Activated T-cell treated with anti-CD3 and anti-CD28 coated beads, Interleukin-2, amount 50 U/mL, for 4 hours (primary cell): ENCODE measurements around the gene PPP1R1C. TPM values are rescaled to one million over a fixed set of nuclear protein-coding genes. Genes with fewer than 3 reads are reported as not detected.

Source experiments
- ATAC-seq, 2 donors: fragments of 200-7000 bp; cut with Tn5 transposase; one replicate each; pipeline ENCODE4 v1.10.0; 2021
- DNase-seq: peaks from one replicate; pipeline ENCODE4 v3.0.0-alpha.2; 2020
- H3K27me3 Mint-ChIP-seq: one replicate; pipeline ENCODE4 v1.8.0; 2021; ENCODE audit warnings: low read depth, mixed read lengths
- H3K36me3 Mint-ChIP-seq: one replicate; pipeline ENCODE4 v1.8.0; 2022; ENCODE audit warnings: mixed read lengths; ENCODE audit not compliant: insufficient read depth
- H3K4me1 Mint-ChIP-seq: one replicate; pipeline ENCODE4 v1.8.0; 2021; ENCODE audit warnings: low read depth, mixed read lengths
- H3K4me3 Mint-ChIP-seq: one replicate; pipeline ENCODE4 v1.8.0; 2021; ENCODE audit warnings: mild to moderate bottlenecking, moderate library complexity, mixed read lengths
- H3K9me3 Mint-ChIP-seq: one replicate; pipeline ENCODE4 v1.8.0; 2021; ENCODE audit warnings: mixed read lengths
- total RNA-seq, 3 donors: library from RNA; stranded (reverse); gene quantifications; one replicate each; pipeline ENCODE4 v1.2.1, GENCODE V29; 2021

PPP1R1C gene
- total RNA-seq, 3 donors from 2014 or later, result not detected

DNA sequence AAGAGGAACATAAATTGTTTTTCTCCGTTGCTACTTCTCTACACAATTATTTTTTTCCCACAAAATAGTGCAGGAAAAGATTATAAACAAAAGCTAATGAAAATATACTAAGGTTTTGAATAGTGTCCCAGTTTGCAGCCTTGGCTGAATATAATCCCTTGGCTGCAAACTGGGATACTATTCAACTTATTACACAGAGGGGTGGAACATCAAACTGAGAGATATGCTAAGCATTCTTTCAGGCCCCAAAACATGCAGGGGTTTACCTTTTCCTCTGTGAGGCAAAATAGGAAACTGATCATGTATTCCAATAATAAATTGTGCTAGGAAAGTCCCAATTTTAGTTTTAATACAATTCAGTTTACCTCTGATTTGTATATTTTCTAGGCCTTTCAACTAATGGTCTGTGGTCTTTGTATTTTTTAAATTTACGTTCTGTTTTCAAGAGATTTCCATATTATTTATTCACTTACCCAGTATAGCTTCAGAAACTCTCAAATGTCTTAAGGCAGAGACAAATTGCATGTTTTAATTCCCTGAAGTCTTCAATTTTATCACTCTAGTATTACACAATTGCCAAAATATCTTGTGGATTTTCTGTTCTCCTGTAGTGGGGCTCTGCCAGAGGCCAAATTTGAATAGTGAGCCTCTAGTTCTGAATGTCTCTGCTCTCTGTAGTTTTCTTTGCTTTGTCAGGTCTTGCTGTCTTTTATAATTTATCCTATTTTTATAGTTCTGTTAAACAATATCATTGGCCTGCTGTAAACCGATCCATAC lies 63.9 kb downstream of the PPP1R1C start:
- Mint-ChIP-seq H3K27me3 (peaks cover 2% of the 10 kb centered on the region), H3K9me3 (no peaks in the 10 kb centered on the region), H3K4me3 (no peak overlapping the region), H3K36me3 (no peaks in the 10 kb centered on the region), H3K4me1 (no peaks in the 10 kb centered on the region)
- ATAC-seq (no peak), DNase-seq (no peak)

- ATAC-seq, result no peak
- peaks cover 2% of the 10 kb centered on the region for H3K27me3 Mint-ChIP-seq
- no peaks in the 10 kb centered on the region for H3K4me1 Mint-ChIP-seq
- no peak for DNase-seq
- H3K36me3 Mint-ChIP-seq, result no peaks in the 10 kb centered on the region
- no peaks in the 10 kb centered on the region for H3K9me3 Mint-ChIP-seq
- H3K4me3 Mint-ChIP-seq, result no peak overlapping the region
These were observed 64.9 kb downstream of the PPP1R1C start for GRCh38 chr2:182050333-182051135.

GRCh38 chr2:182055993-182056392 lies 70.3 kb downstream of the PPP1R1C start:
- ATAC-seq (no peak), DNase-seq (no peak)
- Mint-ChIP-seq H3K36me3 (no peaks in the 10 kb centered on the region), H3K4me3 (no peak overlapping the region), H3K9me3 (no peaks in the 10 kb centered on the region), H3K27me3 (peaks cover 8% of the 10 kb centered on the region), H3K4me1 (no peaks in the 10 kb centered on the region)

GRCh38 chr2:182057002-182057401 lies 71.3 kb downstream of the PPP1R1C start:
- H3K4me3 Mint-ChIP-seq, result no peak overlapping the region
- DNase-seq, result no peak

GRCh38 chr2:182058056-182058455 lies 72.4 kb downstream of the PPP1R1C start:
- H3K9me3 Mint-ChIP-seq, result no peaks in the 10 kb centered on the region
- DNase-seq, result no peak
- no peaks in the 10 kb centered on the region for H3K36me3 Mint-ChIP-seq
- H3K27me3 Mint-ChIP-seq, result peaks cover 8% of the 10 kb centered on the region
- no peak overlapping the region for H3K4me3 Mint-ChIP-seq
- no peaks in the 10 kb centered on the region for H3K4me1 Mint-ChIP-seq
- ATAC-seq, result no peak

More at GRCh38 chr2:182057002-182057401, 71.3 kb downstream of the PPP1R1C start:
- no peaks in the 10 kb centered on the region for H3K9me3 Mint-ChIP-seq
- peaks cover 8% of the 10 kb centered on the region for H3K27me3 Mint-ChIP-seq
- H3K36me3 Mint-ChIP-seq, result no peaks in the 10 kb centered on the region
- no peaks in the 10 kb centered on the region for H3K4me1 Mint-ChIP-seq
- no peak for ATAC-seq

DNA sequence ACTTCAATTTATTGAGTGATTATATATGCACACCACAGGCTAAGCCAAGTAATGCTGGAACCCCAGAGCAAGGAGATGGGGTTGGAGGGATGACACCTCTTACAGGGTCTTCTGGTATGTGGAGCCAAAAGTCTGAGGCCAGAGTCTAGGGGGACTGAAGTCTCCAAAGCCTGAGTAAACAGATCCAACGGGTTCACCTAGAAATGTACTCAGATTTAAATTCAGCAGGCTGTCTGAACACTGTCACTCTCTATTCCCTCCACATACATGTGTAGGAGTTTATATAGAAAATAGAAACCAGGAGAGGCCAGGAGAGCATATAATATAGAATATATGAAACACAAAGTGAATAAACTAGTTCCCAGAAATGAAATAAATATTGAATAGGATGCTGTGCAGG lies 76.1 kb downstream of the PPP1R1C start:
- ATAC-seq (no peak), DNase-seq (no peak)
- no peaks in the 10 kb centered on the region for H3K36me3 Mint-ChIP-seq
- no peaks in the 10 kb centered on the region for H3K9me3 Mint-ChIP-seq
- H3K4me3 Mint-ChIP-seq, result no peak overlapping the region
- peaks cover 8% of the 10 kb centered on the region for H3K27me3 Mint-ChIP-seq
- H3K4me1 Mint-ChIP-seq, result no peaks in the 10 kb centered on the region

- Mint-ChIP-seq H3K27me3 (peaks cover 3% of the 10 kb centered on the region), H3K4me3 (no peak overlapping the region), H3K36me3 (no peaks in the 10 kb centered on the region), H3K4me1 (no peaks in the 10 kb centered on the region), H3K9me3 (no peaks in the 10 kb centered on the region)
- no peak for DNase-seq
- ATAC-seq, result no peak
These were observed 76.8 kb downstream of the PPP1R1C start for GRCh38 chr2:182062329-182062972.

DNA sequence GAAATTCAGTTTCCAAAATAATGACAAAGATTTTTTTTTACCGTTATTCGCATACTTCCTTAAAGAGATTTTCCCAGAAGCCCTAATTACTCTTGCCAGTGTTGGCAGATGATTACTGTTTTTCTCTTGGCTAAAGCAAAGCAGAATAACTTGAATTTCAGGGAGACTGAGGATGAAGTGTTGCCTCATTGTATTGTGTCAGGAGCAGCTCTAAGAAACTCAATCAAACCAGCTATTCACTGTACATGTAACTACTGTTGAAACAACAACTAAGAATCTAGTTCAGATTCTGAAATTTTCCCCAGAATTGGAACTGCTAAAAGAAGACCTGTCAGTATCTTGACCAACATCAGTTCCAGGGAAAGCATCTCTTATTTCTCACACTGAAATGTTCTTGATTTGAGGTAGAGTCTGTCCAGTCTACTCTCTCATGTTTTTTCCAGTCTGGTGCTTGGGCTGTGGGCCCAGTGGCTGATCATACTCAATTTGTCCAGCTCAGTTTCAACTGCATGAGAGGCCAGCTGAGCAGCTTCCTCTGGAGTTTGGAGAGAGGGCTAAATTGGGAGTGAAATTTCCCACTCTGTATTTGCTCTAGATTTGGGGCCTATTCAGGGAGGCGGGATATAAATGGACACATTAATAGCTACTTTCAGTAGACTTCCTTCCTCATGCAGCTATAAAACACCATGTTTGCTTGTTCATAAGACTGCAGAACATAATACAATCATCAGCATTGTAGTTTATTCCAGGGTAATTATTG lies 78.5 kb downstream of the PPP1R1C start:
- no peaks in the 10 kb centered on the region for H3K36me3 Mint-ChIP-seq
- H3K27me3 Mint-ChIP-seq, result peaks cover 3% of the 10 kb centered on the region
- DNase-seq (no peak), ATAC-seq (no peak)
- no peaks in the 10 kb centered on the region for H3K9me3 Mint-ChIP-seq
- no peaks in the 10 kb centered on the region for H3K4me1 Mint-ChIP-seq
- H3K4me3 Mint-ChIP-seq, result no peak overlapping the region

DNA sequence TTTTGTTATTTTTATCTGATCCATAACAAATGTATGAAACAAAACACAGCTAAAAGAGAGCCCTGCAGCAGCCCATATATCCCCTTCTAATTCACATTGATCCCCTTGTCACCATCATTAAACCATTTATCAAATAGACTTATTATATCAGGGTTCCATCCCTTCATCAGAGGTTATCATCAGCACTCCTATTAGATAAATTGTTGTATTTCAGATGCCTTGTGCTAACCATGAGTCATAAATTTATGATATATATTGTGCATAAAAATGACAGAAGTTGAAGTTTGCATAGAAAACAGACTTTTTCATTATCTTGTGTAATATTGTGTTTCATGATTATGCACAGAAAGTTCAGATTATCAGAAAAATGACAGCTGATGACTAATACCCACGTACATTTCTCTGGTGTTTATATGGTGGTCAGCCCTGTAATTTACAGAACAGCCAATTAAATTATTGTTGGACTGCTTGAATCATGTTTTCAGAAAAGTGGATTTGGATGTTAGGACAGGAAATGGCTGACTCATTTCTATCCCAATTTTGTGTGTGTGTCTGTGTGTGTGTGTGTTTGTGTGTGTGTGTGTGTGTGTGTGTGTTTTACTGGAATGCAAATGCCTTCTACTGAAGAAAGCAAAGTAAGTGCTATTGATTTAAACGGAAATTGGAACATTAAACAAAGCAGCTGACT lies 80.9 kb downstream of the PPP1R1C start:
- Mint-ChIP-seq H3K36me3 (no peaks in the 10 kb centered on the region), H3K4me1 (no peaks in the 10 kb centered on the region), H3K27me3 (peaks cover 4% of the 10 kb centered on the region), H3K9me3 (no peaks in the 10 kb centered on the region), H3K4me3 (no peak overlapping the region)
- DNase-seq, result no peak
- ATAC-seq, result no peak

DNA sequence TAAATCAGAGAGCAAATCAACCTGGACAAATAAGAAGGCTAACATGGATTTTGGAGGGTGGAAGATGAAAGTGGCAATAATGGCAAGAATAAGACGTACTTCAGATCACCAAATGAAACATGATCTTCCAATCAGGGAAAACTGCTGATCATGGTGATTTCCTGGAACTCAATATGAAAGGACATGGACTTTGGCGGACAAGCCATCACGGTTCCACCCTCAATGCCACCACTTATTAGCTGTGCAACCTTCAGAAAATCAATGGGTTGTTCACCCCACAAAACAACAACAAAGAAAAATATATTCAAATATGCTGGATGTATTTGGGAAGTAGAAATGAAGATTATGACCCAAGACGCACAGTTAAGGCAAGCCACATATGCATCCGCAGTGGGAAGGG lies 81.7 kb downstream of the PPP1R1C start:
- peaks cover 4% of the 10 kb centered on the region for H3K27me3 Mint-ChIP-seq
- H3K4me1 Mint-ChIP-seq, result no peaks in the 10 kb centered on the region
- no peak overlapping the region for H3K4me3 Mint-ChIP-seq
- H3K9me3 Mint-ChIP-seq, result no peaks in the 10 kb centered on the region
- no peaks in the 10 kb centered on the region for H3K36me3 Mint-ChIP-seq
- ATAC-seq (no peak), DNase-seq (no peak)

GRCh38 chr2:182068811-182069210 lies 83.2 kb downstream of the PPP1R1C start:
- H3K36me3 Mint-ChIP-seq, result no peaks in the 10 kb centered on the region
- ATAC-seq, result no peak
- H3K27me3 Mint-ChIP-seq, result peaks cover 4% of the 10 kb centered on the region
- no peak for DNase-seq
- no peaks in the 10 kb centered on the region for H3K9me3 Mint-ChIP-seq
- no peaks in the 10 kb centered on the region for H3K4me1 Mint-ChIP-seq
- H3K4me3 Mint-ChIP-seq, result no peak overlapping the region

GRCh38 chr2:182069416-182069815 lies 83.8 kb downstream of the PPP1R1C start:
- Mint-ChIP-seq H3K36me3 (no peaks in the 10 kb centered on the region), H3K4me3 (no peak overlapping the region), H3K4me1 (no peaks in the 10 kb centered on the region), H3K9me3 (no peaks in the 10 kb centered on the region), H3K27me3 (peaks cover 4% of the 10 kb centered on the region)
- ATAC-seq, result no peak
- no peak for DNase-seq

DNA sequence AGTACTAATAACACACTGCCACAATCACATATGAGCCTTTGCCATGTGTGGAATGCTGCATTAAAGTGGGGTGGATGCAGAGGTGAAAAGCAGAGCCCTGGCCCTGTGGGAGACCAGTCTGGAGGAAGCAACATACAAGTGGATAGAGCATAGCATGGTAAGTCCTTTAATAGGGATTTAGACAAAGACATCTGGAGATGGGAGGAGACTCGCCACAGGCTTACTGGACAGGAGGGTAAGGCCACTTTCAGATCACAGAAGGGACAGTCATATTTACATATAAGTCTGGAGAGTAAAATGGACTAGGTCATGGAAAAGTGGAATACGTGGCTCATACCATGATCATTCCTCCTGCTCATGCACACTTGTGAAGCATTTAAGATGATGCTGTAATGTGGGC lies 84.3 kb downstream of the PPP1R1C start:
- Mint-ChIP-seq H3K4me3 (no peak overlapping the region), H3K36me3 (no peaks in the 10 kb centered on the region), H3K4me1 (no peaks in the 10 kb centered on the region), H3K27me3 (peaks cover 4% of the 10 kb centered on the region), H3K9me3 (no peaks in the 10 kb centered on the region)
- ATAC-seq (no peak), DNase-seq (no peak)

DNA sequence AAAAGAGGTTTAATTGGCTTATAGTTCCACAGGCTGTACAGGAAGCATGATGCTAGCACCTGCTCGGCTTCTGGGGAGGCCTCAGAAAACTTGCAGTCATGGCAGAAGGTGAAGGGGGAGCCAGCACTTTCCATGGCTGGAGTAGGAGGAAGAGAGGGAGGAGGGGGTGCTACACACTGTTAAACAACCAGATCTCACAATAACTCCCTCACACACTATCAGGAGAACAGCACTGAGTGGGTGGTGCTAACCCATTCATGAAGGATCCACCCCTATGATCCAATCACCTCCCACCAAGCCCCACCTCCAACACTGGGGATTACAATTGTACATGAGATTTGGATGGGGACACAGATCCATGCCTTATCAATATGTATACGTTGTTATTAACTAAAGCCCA lies 85.1 kb downstream of the PPP1R1C start:
- no peaks in the 10 kb centered on the region for H3K9me3 Mint-ChIP-seq
- no peaks in the 10 kb centered on the region for H3K36me3 Mint-ChIP-seq
- no peak overlapping the region for H3K4me3 Mint-ChIP-seq
- DNase-seq (no peak), ATAC-seq (no peak)
- H3K4me1 Mint-ChIP-seq, result no peaks in the 10 kb centered on the region
- peaks cover 4% of the 10 kb centered on the region for H3K27me3 Mint-ChIP-seq
